ENCODE results near the gene UMODL1.

DNA sequence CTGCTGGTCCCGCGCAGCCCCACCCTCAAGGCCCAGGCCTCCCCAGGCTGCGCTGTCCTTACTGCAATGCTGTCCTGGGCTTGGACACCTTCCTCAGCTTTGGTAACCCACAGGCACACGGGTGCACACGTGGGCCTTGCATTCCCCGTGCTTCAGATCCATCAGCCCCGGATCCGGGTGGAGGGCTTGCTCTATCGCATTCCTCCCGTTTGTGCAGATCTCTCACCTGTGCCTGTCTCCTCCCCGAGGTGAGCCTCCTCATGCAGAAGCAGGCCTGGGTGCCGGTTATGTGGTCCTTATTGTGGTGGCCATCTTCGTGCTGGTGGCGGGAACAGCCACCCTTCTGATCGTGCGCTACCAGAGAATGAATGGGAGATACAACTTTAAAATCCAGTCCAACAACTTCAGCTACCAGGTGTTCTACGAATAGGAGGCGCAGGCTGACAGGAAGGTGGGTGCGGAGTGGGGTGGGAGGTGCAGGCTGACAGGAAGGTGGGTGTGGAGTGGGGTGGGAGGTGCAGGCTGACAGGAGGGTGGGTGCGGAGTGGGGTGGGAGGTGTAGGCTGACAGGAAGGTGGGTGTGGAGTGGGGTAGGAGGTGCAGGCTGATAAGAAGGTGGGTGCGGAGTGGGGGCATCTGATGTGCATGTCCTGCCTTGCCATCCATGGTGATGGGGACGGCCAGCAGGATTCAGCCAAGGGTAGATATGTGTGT, 66.2 kb downstream of the UMODL1 start:
- no peak for TF ChIP-seq GATA2 (IDR thresholded peaks at IDR 0.05; ENCODE audit: low read depth, low read length)
- TF ChIP-seq GATA3 (IDR thresholded peaks at IDR 0.05; ENCODE audit: low read depth, low read length) = no peak

All from SH-SY5Y (cell line).